ENCODE measurements around the gene NLRC3.

NLRC3 gene

DNA sequence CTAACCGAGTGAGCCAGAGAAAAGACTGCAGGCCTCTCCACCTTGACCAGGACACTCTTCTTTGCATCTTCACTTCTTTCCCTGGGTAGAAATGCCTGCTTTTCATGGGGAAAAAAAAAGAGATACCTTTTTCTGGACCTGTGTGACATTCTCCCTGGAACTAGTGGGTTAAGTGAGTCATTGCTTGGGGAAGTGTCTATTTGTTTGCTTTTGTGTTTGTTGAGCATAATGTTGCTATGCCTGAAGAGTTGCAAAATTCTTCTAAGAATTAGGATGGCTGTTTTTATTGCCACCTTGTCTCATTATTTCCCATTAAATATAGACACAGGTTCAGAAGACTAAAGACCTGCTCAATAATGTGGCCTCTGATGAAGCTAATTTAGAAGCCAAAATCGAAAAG, 57.6 kb downstream of the NLRC3 start:
- no peak overlapping the region for H3K4ac ChIP-seq (ENCODE audit: low read depth in 1 of 2, low read length in 2 of 2)
- H2BK120ac ChIP-seq (ENCODE audit: low read depth, low read length): no peak overlapping the region
- no peak overlapping the region for H2BK5ac ChIP-seq (ENCODE audit: low read depth, low read length, poor library complexity, severe bottlenecking)
- no peak overlapping the region for H3K18ac ChIP-seq (ENCODE audit: low read depth in 1 of 2, low read length in 2 of 2)
- no peak overlapping the region for H2BK12ac ChIP-seq (ENCODE audit: low read length in 2 of 2)
- 97% methylated on average over 2 of the region's 2 CpGs for WGBS
- no peak overlapping the region for H3K23ac ChIP-seq (ENCODE audit: low read length in 2 of 2)
- no peak overlapping the region for H2AK5ac ChIP-seq (ENCODE audit: low read length, severe bottlenecking)
- no peak overlapping the region for H2BK15ac ChIP-seq (ENCODE audit: low read depth, poor library complexity, severe bottlenecking)
- H4K91ac ChIP-seq (ENCODE audit: low read length): no peak overlapping the region
- H3K4me2 ChIP-seq (ENCODE audit: low read length, poor library complexity, severe bottlenecking): no peak overlapping the region
- H4K8ac ChIP-seq (ENCODE audit: low read length): no peak overlapping the region
- H3K14ac ChIP-seq (ENCODE audit: low read length in 2 of 2): no peak overlapping the region
- no peaks in the 10 kb centered on the region for H3K9me3 ChIP-seq (ENCODE audit: control insufficient read depth, low read length)
- H3K36me3 ChIP-seq (ENCODE audit: control insufficient read depth in 1 of 2, insufficient read depth in 2 of 2, low read depth in 1 of 2, low read length in 2 of 2): peaks cover 37 to 78% of the 10 kb centered on the region in 2 experiments
- no peak overlapping the region for H3K9ac ChIP-seq (ENCODE audit: low read length)
- H3K79me1 ChIP-seq (replicated peaks; ENCODE audit: low read length, poor library complexity, severe bottlenecking): peaks cover 1% of the 10 kb centered on the region
- peak; percentile 44 for DNase-seq
- no peak overlapping the region for H3K4me3 ChIP-seq (ENCODE audit: insufficient read depth in 1 of 2, low read depth in 1 of 2, low read length in 2 of 2)
- H2AFZ ChIP-seq (ENCODE audit: low read depth, low read length): no peak overlapping the region
- peaks cover 2% of the 10 kb centered on the region for H3K4me1 ChIP-seq (ENCODE audit: control insufficient read depth, insufficient read depth, low read depth, low read length)
- H3K27ac ChIP-seq (ENCODE audit: low read length, poor library complexity, severe bottlenecking): no peak overlapping the region
- H3K27me3 ChIP-seq (ENCODE audit: control insufficient read depth in 1 of 2, insufficient read depth in 1 of 2, low read length in 2 of 2): no peaks in the 10 kb centered on the region

DNA sequence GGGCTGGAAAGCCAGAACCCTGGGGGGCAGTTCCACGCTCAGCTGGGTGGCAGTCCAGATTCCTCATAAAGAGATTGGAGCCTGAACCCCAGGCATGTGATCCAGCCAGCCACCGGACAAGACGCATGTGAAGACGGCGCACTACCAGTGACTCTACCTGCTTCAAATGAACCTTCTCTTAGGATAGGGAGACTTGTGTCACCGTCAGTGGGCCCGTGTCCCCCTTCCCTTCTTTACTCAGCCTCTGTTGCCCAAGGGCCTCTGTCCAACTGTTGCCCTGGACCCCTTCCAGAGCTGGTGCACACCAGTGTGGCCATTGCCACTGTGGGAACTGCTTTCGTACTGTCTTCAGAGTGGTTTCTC, 58.2 kb downstream of the NLRC3 start:
- no peak overlapping the region for H3K4ac ChIP-seq (ENCODE audit: low read depth in 1 of 2, low read length in 2 of 2)
- no peak overlapping the region for H3K23ac ChIP-seq (ENCODE audit: low read length in 2 of 2)
- H2AK5ac ChIP-seq (ENCODE audit: low read length, severe bottlenecking): no peak overlapping the region
- H3K36me3 ChIP-seq (ENCODE audit: control insufficient read depth in 1 of 2, insufficient read depth in 2 of 2, low read depth in 1 of 2, low read length in 2 of 2): peaks cover 38 to 80% of the 10 kb centered on the region in 2 experiments
- H4K91ac ChIP-seq (ENCODE audit: low read length): no peak overlapping the region
- no peak overlapping the region for H2BK12ac ChIP-seq (ENCODE audit: low read length in 2 of 2)
- H3K4me1 ChIP-seq (ENCODE audit: control insufficient read depth, insufficient read depth, low read depth, low read length): peaks cover 3% of the 10 kb centered on the region
- H2BK15ac ChIP-seq (ENCODE audit: low read depth, poor library complexity, severe bottlenecking): no peak overlapping the region
- no peaks in the 10 kb centered on the region for H3K9me3 ChIP-seq (ENCODE audit: control insufficient read depth, low read length)
- H3K27ac ChIP-seq (ENCODE audit: low read length, poor library complexity, severe bottlenecking): no peak overlapping the region
- H4K8ac ChIP-seq (ENCODE audit: low read length): no peak overlapping the region
- H2BK120ac ChIP-seq (ENCODE audit: low read depth, low read length): no peak overlapping the region
- H2AFZ ChIP-seq (ENCODE audit: low read depth, low read length): no peak overlapping the region
- H3K27me3 ChIP-seq (ENCODE audit: control insufficient read depth in 1 of 2, insufficient read depth in 1 of 2, low read length in 2 of 2): no peaks in the 10 kb centered on the region
- no peak overlapping the region for H3K4me2 ChIP-seq (ENCODE audit: low read length, poor library complexity, severe bottlenecking)
- 98% methylated on average over 8 of the region's 8 CpGs for WGBS
- H3K4me3 ChIP-seq (ENCODE audit: insufficient read depth in 1 of 2, low read depth in 1 of 2, low read length in 2 of 2): no peak overlapping the region
- H3K9ac ChIP-seq (ENCODE audit: low read length): no peak overlapping the region
- no peak overlapping the region for H3K14ac ChIP-seq (ENCODE audit: low read length in 2 of 2)
- H3K79me1 ChIP-seq (replicated peaks; ENCODE audit: low read length, poor library complexity, severe bottlenecking): peaks cover 1% of the 10 kb centered on the region
- no peak for DNase-seq
- no peak overlapping the region for H2BK5ac ChIP-seq (ENCODE audit: low read depth, low read length, poor library complexity, severe bottlenecking)
- H3K18ac ChIP-seq (ENCODE audit: low read depth in 1 of 2, low read length in 2 of 2): no peak overlapping the region

DNA sequence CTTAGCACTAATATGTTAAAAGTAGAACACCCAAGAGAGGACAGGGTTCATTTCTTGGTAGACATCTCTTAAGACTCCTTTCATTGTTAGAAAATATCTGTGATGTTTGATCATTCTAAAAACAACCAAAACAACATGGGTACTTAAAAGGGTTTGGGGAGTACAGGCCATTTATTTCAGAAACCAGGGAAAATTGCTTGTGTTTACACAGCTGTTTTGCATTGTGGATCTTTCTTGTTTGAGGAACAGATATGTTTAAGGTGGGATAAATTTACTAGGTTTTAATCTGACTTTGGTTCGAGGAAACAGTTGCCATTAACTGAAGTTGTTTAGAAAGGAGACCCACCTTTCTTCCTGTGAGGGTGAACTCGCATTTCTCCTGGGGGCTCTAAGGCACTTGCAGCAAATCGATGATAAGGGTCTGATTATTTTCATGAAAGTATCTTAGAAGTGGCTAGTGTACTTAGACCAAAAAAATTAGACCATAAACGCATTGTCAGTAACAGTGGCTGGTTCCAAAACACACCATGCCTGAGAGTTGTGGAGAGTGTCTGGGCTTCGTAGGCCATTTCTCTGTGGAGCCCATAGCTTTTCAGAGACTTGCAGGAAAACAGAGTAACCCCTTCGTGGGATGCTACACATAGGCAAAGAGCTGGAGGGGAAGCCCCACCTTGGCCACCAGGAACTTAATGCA, 58.8 kb downstream of the NLRC3 start:
- Histone ChIP-seq H2BK12ac (ENCODE audit: low read length in 2 of 2) (no peak overlapping the region), H3K27me3 (ENCODE audit: control insufficient read depth in 1 of 2, insufficient read depth in 1 of 2, low read length in 2 of 2) (no peaks in the 10 kb centered on the region), H3K79me1 (replicated peaks; ENCODE audit: low read length, poor library complexity, severe bottlenecking) (peaks cover 1% of the 10 kb centered on the region), H4K91ac (ENCODE audit: low read length) (no peak overlapping the region), H3K36me3 (ENCODE audit: control insufficient read depth in 1 of 2, insufficient read depth in 2 of 2, low read depth in 1 of 2, low read length in 2 of 2) (peaks cover 33 to 80% of the 10 kb centered on the region in 2 experiments), H3K4me3 (ENCODE audit: insufficient read depth in 1 of 2, low read depth in 1 of 2, low read length in 2 of 2) (no peak overlapping the region), H3K27ac (ENCODE audit: low read length, poor library complexity, severe bottlenecking) (no peak overlapping the region), H3K4me1 (ENCODE audit: control insufficient read depth, insufficient read depth, low read depth, low read length) (peaks cover 3% of the 10 kb centered on the region), H3K18ac (ENCODE audit: low read depth in 1 of 2, low read length in 2 of 2) (no peak overlapping the region), H2AFZ (ENCODE audit: low read depth, low read length) (no peak overlapping the region), H3K14ac (ENCODE audit: low read length in 2 of 2) (no peak overlapping the region), H3K23ac (ENCODE audit: low read length in 2 of 2) (no peak overlapping the region), H3K9ac (ENCODE audit: low read length) (no peak overlapping the region), H3K9me3 (ENCODE audit: control insufficient read depth, low read length) (no peaks in the 10 kb centered on the region), H2BK5ac (ENCODE audit: low read depth, low read length, poor library complexity, severe bottlenecking) (no peak overlapping the region), H2BK120ac (ENCODE audit: low read depth, low read length) (no peak overlapping the region), H2BK15ac (ENCODE audit: low read depth, poor library complexity, severe bottlenecking) (no peak overlapping the region), H4K8ac (ENCODE audit: low read length) (no peak overlapping the region), H3K4ac (ENCODE audit: low read depth in 1 of 2, low read length in 2 of 2) (no peak overlapping the region), H2AK5ac (ENCODE audit: low read length, severe bottlenecking) (no peak overlapping the region), H3K4me2 (ENCODE audit: low read length, poor library complexity, severe bottlenecking) (no peak overlapping the region)
- no peak for DNase-seq
- WGBS: 91% methylated on average over 6 of the region's 6 CpGs

DNA sequence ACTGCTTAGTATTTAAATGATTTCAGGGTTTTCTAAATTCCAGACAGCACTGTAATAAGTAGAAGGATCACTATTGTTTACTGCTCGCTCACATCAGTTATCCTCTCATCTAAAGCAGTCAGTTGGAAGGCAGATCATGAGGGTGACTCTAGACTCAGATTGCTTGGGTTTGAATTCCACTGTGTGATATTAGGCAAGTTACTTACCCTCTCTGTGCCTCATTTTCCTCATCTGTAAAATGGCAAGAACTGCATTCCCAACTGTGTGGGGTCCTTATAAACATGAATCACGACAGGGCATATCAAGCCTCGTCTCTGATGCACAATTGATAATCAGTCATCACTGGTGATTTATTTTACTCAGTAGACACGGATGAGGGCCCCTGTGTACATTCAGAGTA, 61.3 kb downstream of the NLRC3 start:
- peaks cover 39 to 91% of the 10 kb centered on the region in 2 experiments for H3K36me3 ChIP-seq (ENCODE audit: control insufficient read depth in 1 of 2, insufficient read depth in 2 of 2, low read depth in 1 of 2, low read length in 2 of 2)
- no peak overlapping the region for H3K4me2 ChIP-seq (ENCODE audit: low read length, poor library complexity, severe bottlenecking)
- no peak overlapping the region for H3K18ac ChIP-seq (ENCODE audit: low read depth in 1 of 2, low read length in 2 of 2)
- H2BK5ac ChIP-seq (ENCODE audit: low read depth, low read length, poor library complexity, severe bottlenecking): no peak overlapping the region
- H3K4ac ChIP-seq (ENCODE audit: low read depth in 1 of 2, low read length in 2 of 2): no peak overlapping the region
- H3K4me1 ChIP-seq (ENCODE audit: control insufficient read depth, insufficient read depth, low read depth, low read length): peaks cover 3% of the 10 kb centered on the region
- no peak overlapping the region for H3K23ac ChIP-seq (ENCODE audit: low read length in 2 of 2)
- no peak overlapping the region for H3K9ac ChIP-seq (ENCODE audit: low read length)
- H2AK5ac ChIP-seq (ENCODE audit: low read length, severe bottlenecking): no peak overlapping the region
- H4K91ac ChIP-seq (ENCODE audit: low read length): no peak overlapping the region
- H4K8ac ChIP-seq (ENCODE audit: low read length): no peak overlapping the region
- H3K27ac ChIP-seq (ENCODE audit: low read length, poor library complexity, severe bottlenecking): no peak overlapping the region
- DNase-seq: no peak
- no peak overlapping the region for H2AFZ ChIP-seq (ENCODE audit: low read depth, low read length)
- no peak overlapping the region for H3K14ac ChIP-seq (ENCODE audit: low read length in 2 of 2)
- H2BK15ac ChIP-seq (ENCODE audit: low read depth, poor library complexity, severe bottlenecking): no peak overlapping the region
- H3K79me1 ChIP-seq (replicated peaks; ENCODE audit: low read length, poor library complexity, severe bottlenecking): peaks cover 1% of the 10 kb centered on the region
- H3K27me3 ChIP-seq (ENCODE audit: control insufficient read depth in 1 of 2, insufficient read depth in 1 of 2, low read length in 2 of 2): no peaks in the 10 kb centered on the region
- no peaks in the 10 kb centered on the region for H3K9me3 ChIP-seq (ENCODE audit: control insufficient read depth, low read length)
- WGBS: 89% methylated on average over 3 of the region's 4 CpGs
- H3K4me3 ChIP-seq (ENCODE audit: insufficient read depth in 1 of 2, low read depth in 1 of 2, low read length in 2 of 2): no peak overlapping the region
- H2BK12ac ChIP-seq (ENCODE audit: low read length in 2 of 2): no peak overlapping the region
- H2BK120ac ChIP-seq (ENCODE audit: low read depth, low read length): no peak overlapping the region

Data from mesenchymal stem cell (in vitro differentiated cells and primary cell).